Gastroesophageal sphincter (tissue), 3 donors: ENCODE data around the gene PPP6R3.

Experiments
- CTCF ChIP-seq, 4 experiments: fragments of 200-600 bp in 2 of 4; fragments of 450-650 bp in 2 of 4; sonication (generic) in 1 of 4; IDR thresholded peaks; one replicate each; pipeline ENCODE4 v1.5.1; 2017 to 2019; ENCODE audit warnings: antibody characterized with exemption in 4 of 4, mild to moderate bottlenecking in 2 of 4, moderate library complexity in 2 of 4
- EP300 ChIP-seq: sonication (generic); formaldehyde crosslinking; IDR thresholded peaks from one replicate; pipeline ENCODE4 v1.6.1; 2017; ENCODE audit warnings: antibody characterized with exemption, mild to moderate bottlenecking
- POLR2A ChIP-seq, 2 donors: fragments of 450-650 bp; IDR thresholded peaks; one replicate each; pipeline ENCODE4 v1.6.1; 2017; ENCODE audit warnings: antibody characterized with exemption in 2 of 2, mild to moderate bottlenecking in 2 of 2, moderate library complexity in 1 of 2

GRCh38 chr11:68467201-68467834, 6.8 kb downstream of the PPP6R3 start:
- TF ChIP-seq CTCF (IDR thresholded peaks at IDR 0.05) (no peak), EP300 (no peak), POLR2A (IDR thresholded peaks at IDR 0.05) (no peak)
